RWPE1 (cell line): Measurements from ENCODE around the gene KLF16.

ENCODE experiments used
- CTCF ChIA-PET: fragments of 350-600 bp; sonication (Branson Sonifier 250); formaldehyde crosslinking; extraction: SDS; loops from one replicate; lab custom pipeline; 2021; lab: Yijun Ruan, JAX
- POLR2A ChIA-PET: fragments of 400-600 bp; formaldehyde crosslinking; extraction: SDS; loops from one replicate; lab custom pipeline; 2020; ENCODE audit warnings: antibody characterized with exemption; ENCODE audit not compliant: low non-redundant PET; lab: Yijun Ruan, JAX
- DNase-seq: peaks from one replicate; pipeline ENCODE4 v3.0.0; 2012; ENCODE audit warnings: low spot score
- H3K27ac ChIP-seq: fragments of 450-650 bp; 2 replicates; pipeline ENCODE4 v1.5.1; 2017
- TF ChIP-seq, protein P1 (sequence below): fragments of 450-650 bp; conservative IDR thresholded peaks from 2 replicates; pipeline ENCODE4 v1.5.1; 2017; ENCODE audit warnings: low read depth, mild to moderate bottlenecking

Gene KLF16

DNA sequence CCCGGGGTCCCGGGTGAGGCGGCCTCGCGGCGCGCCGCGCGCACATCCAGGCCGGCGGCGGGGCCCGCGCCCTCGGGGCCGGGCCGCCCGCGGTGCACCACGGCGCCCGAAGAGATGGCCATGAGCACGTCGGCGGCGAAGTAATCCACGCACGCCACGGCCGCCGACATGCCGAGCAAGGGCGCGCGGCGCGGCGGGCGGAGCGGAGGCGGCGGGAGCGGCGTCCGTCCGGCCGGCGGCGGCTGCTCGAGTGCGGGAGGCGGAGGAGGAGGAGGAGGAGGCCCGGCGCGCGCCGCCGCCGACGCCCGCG lies at the start of gene KLF16:
Gene KLF16 (minus strand): TSS at position 252 of the 310 bp plus-strand sequence. CDS start 82 bp downstream, at position 170.
- no peak for DNase-seq
- CTCF ChIA-PET = no interaction called here
- H3K27ac ChIP-seq = peak within 1 kb of the TSS; percentile 98
- TF ChIP-seq, protein P1, sequence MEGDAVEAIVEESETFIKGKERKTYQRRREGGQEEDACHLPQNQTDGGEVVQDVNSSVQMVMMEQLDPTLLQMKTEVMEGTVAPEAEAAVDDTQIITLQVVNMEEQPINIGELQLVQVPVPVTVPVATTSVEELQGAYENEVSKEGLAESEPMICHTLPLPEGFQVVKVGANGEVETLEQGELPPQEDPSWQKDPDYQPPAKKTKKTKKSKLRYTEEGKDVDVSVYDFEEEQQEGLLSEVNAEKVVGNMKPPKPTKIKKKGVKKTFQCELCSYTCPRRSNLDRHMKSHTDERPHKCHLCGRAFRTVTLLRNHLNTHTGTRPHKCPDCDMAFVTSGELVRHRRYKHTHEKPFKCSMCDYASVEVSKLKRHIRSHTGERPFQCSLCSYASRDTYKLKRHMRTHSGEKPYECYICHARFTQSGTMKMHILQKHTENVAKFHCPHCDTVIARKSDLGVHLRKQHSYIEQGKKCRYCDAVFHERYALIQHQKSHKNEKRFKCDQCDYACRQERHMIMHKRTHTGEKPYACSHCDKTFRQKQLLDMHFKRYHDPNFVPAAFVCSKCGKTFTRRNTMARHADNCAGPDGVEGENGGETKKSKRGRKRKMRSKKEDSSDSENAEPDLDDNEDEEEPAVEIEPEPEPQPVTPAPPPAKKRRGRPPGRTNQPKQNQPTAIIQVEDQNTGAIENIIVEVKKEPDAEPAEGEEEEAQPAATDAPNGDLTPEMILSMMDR = no peak
- POLR2A ChIA-PET = no interaction called here

DNA sequence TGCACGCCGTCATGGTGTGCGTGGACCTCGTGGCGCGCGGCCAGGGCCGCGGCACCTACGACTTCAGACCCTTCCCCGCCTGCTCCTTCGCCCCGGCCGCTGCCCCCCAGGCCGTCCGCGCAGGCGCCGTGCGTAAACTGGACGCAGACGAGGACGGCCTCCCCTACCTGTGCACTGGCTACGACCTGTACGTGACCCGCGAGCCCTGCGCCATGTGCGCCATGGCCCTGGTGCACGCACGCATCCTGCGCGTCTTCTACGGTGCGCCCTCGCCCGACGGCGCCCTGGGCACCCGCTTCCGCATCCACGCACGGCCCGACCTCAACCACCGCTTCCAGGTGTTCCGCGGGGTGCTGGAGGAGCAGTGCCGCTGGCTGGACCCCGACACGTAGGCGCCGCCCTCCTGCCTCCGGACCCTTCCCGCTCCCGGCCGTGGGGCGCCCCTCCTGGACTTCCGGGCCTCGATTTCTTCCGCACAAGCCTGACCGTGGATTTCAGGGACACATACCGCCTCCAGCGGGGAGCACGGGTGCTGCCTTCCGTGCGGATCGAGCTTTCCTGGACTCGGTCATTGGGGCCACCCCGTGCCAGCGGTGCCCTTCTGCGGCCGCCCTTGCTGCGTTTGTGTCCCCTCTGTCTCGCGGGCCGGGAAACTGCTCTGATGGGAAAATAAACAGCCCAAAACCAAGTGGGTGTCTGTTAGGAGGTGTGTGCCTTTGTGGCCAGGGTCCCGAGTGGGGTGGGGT lies 49.6 kb upstream of the KLF16 start:
- CTCF ChIA-PET = interaction anchor here (2.0 kb wide), 1 partner anchor 17 kb away, joined by 5 read pairs; no protein-coding TSS in a partner anchor
- POLR2A ChIA-PET = no interaction called here
- TF ChIP-seq, protein P1 = no peak
- peak overlapping the region; percentile 83; the same call in 1 of the 2 replicates for H3K27ac ChIP-seq
- no peak for DNase-seq

DNA sequence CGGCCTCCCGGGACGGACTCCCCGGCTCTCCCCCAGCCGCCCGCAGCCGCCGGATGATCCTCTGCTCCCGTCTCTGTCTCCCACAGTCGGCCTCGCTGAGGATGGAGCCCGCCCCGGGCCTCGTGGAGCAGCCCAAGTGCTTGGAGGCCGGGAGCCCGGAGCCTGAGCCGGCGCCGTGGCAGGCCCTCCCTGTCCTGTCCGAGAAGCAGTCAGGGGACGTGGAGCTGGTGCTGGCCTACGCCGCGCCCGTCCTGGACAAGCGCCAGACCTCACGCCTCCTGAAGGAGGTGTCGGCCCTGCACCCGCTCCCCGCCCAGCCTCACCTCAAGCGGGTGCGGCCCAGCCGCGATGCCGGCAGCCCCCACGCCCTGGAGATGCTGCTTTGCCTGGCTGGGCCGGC lies 48.6 kb upstream of the KLF16 start:
- no peak for DNase-seq
- ChIA-PET CTCF (interaction anchor here (0.7 kb wide), 1 partner anchor 86 kb away, joined by 4 read pairs; no protein-coding TSS in a partner anchor), POLR2A (no interaction called here)
- TF ChIP-seq, protein P1 = no peak
- peak overlapping the region; percentile 83 for H3K27ac ChIP-seq

DNA sequence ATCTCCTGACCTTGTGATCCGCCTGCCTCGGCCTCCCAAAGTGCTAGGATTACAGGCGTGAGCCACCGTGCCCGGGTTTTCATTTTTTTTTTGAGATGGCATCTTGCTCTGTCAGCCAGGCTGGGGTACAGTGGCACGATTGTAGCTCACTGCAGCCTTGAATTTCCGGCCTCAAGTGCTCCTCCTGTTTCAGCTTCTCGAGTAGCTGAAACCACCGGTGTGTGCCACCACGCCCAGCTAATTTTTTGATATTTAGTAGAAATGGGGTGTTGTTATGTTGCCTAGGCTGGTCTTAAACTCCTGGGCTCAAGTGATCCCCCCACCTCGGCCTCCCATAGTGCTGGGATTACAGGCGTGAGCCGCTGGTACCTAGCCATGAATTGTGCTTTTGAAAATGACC lies 47.7 kb upstream of the KLF16 start:
- peak overlapping the region; percentile 83 for H3K27ac ChIP-seq
- CTCF ChIA-PET = no interaction called here
- TF ChIP-seq, protein P1 = no peak
- DNase-seq = no peak
- POLR2A ChIA-PET = no interaction called here

DNA sequence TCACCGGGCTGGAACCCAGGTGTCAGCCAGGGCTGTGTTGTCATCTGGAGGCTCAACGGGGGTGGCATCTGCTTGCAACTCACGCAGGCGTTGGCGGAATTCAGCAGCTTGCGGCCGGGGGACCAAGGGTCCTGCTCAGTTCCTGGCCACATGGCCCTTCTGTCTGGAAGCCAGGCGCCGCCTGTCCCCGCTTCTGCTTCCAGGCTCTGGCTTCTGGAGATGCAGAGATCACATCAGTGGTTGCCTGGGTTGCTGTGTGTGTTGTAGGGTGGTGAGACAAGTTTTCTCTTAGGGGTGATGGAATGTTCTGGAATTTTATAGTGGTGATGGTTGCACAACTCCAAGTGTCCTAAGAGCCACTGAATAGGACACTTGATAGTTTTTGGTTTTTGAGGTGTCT lies 46.8 kb upstream of the KLF16 start:
- TF ChIP-seq, protein P1 = no peak
- peak overlapping the region; percentile 83 for H3K27ac ChIP-seq
- CTCF ChIA-PET = interaction anchor here (1.0 kb wide), 1 partner anchor 20 kb away, joined by 4 read pairs; no protein-coding TSS in a partner anchor
- no peak for DNase-seq
- POLR2A ChIA-PET = no interaction called here

DNA sequence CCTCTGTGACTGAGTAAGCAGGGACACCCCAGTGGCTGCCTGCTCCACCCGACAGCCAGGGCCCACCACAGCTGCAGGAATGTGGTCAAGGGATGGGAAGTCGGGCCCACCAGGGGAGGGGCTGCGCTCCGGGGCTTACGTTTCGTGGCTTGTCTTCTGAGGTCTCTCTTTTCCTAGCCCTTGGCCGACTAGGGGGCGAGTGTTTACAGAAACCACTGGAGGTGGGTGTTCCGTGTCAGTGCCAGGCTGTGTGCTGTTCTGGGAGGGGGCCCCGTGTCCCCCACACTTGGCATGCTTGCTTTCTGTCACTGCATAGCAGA lies 46.3 kb upstream of the KLF16 start:
- no peak for DNase-seq
- CTCF ChIA-PET = interaction anchor here (1.0 kb wide), 1 partner anchor 20 kb away, joined by 4 read pairs; no protein-coding TSS in a partner anchor
- H3K27ac ChIP-seq = peak overlapping the region; percentile 83
- POLR2A ChIA-PET = no interaction called here
- TF ChIP-seq, protein P1 = no peak
